GM19025 (cell line): ENCODE data around the gene MCOLN1.

Source experiments
- ATAC-seq: cut with Tn5 transposase; IDR thresholded peaks from one replicate; pipeline ENCODE4 v1.9.1; 2021; ENCODE audit warnings: mild to moderate bottlenecking, low read depth, moderate library complexity; ENCODE audit not compliant: unreplicated experiment

MCOLN1 gene

DNA sequence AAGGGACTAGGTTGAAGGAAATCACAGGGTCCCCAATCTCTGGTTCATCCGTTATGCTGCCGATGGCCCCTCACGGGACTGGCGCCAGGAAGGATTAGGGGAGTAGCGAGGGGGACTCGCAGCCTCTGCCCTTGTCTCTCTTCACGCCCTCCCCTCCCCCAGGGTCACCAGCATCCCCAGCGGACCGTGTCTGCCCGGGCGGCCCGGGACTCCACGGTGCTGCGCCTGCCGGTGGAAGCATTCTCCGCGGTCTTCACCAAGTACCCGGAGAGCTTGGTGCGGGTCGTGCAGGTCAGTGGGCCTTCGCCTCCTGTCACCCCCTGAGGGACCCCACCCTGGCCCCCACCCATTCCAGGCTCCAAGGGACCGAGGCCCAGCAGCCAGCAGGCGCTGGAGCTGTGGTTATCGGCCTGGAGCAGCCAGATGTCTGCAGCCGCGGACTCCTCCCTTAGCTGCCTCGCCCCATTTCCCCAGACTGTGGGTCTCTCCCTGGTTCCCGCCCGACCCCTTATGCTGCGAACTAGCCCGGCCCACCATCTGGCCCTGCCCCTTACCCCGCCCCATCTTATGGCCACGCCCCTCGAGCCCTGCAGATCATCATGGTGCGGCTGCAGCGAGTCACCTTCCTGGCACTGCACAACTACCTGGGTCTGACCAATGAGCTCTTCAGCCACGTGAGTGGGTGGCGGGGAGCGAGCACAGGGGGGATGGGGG, 18.5 kb downstream of the MCOLN1 start:
- no peak for ATAC-seq

DNA sequence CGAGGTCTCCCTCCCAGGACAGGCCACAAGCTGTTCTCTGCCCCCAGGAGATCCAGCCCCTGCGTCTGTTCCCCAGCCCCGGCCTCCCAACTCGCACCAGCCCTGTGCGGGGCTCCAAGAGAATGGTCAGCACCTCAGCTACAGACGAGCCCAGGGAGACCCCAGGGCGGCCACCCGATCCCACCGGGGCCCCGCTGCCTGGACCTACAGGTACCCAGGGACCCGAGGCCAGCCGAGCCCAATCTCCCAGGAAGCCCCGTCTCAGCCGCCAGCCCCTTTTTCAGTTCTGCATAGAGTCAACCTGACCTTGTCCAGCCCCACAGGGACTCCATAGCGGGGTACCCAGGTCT, 19.0 kb downstream of the MCOLN1 start:
- ATAC-seq, result no peak

DNA sequence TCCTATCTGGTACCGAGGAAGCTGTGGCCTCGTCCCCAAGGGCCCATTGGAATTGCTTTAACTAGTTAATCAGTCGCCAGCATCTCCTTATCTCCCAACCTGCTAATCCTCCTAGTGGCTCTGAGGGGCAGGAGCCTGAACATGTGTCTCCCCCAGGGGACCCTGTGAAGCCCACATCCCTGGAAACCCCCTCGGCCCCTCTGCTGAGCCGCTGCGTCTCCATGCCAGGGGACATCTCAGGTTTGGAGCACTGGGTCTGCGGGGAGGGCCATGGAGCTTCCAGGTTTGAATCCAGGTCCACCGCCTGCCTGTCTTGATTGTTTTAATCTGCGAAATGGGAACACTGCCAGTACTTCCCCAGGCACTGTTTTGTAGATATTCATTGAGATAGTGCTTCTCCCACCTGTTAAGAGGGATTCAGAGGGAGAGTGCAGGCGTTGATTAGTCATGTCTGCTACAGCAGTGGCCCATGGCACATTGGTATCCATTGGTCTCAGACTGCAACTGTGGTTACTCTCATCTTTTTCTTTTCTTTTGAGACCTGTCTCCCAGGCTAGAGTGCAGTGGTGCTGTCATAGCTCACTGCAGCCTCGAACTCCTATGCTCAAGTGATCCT, 19.5 kb downstream of the MCOLN1 start:
- ATAC-seq, result no peak

DNA sequence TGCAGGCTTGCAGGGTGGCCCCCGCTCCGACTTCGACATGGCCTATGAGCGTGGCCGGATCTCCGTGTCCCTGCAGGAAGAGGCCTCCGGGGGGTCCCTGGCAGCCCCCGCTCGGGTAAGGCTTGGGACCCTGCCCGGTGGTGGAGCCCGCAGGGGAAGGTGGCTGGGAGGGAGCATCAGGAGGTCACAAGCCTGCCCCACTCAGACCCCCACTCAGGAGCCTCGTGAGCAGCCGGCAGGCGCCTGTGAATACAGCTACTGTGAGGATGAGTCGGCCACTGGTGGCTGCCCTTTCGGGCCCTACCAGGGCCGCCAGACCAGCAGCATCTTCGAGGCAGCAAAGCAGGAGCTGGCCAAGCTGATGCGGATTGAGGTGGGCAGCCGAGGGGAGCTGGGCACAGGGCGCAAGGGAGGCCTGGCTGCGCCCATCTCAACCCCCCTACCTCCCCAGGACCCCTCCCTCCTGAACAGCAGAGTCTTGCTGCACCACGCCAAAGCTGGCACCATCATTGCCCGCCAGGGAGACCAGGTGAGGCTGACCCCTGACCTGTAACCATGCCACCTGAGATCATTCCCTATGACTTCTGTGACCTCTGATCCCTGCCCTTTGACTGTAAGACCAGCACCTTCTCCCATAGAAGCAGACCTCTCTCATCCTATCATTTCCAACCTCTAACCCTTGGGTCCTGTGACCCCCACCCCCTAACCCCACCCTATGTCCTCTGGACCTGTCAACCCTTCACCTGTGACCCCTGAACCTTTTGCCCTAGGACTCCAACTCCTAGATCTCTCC, 20.3 kb downstream of the MCOLN1 start:
- ATAC-seq, result no peak

DNA sequence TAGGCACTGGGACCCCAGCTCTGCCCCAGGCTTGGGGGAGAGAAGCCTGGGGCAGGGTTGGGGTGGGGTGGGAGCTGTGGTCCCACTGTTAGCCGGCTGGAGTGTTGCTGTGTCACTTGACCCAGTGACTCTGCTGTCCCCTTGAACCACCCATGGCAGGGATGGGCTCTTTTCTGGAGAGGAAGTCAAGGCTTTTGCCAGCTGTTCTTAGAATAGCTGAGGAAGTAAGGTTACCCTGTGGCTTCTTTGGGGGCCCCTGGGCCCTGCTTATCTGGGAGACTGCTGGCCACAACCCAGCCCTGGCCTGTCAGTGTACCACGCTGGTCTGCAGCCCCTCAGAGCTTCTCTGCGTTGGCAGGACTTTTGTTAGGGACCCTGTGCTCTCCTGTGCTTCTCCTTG, 22.2 kb downstream of the MCOLN1 start:
- ATAC-seq, result no peak

DNA sequence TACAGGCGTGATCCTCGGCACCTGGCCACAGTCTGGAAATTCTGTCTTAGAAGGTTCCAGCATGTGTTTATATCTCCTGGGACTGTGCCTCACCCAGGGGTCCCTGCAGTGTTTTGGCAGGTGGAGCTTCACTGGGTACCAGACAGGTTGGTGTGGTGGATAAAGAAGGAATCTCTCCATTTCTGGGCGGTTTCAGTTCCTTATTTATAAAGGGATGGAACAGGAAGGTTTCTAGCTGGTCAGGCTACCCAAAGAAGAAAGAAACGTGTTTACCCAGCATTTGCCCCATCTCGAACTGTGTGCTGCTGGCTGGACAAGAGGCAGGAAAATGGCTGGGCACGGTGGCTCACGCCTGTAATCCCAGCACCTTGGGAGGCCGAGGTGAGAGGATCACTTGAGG, 22.9 kb downstream of the MCOLN1 start:
- ATAC-seq, result no peak

DNA sequence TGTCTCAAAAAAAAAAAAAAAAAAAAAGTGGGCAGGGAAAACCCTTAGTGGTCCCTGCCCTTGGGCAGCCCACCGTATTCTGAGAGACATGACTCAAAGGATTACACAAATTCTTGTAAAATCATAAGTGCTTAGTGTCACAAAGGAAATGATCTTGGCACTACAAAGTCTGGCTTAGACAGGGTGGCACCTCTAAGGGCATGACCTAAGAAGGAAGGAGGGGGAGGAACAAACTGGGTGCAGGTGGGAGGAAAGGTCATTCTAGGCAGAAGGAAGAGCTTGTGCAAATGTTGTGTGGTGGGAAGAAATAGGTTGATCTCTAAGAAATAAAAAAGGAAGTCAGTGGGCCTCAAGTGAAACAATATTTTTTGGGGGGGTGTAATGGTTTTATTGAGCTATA, 23.5 kb downstream of the MCOLN1 start:
- ATAC-seq, result no peak

DNA sequence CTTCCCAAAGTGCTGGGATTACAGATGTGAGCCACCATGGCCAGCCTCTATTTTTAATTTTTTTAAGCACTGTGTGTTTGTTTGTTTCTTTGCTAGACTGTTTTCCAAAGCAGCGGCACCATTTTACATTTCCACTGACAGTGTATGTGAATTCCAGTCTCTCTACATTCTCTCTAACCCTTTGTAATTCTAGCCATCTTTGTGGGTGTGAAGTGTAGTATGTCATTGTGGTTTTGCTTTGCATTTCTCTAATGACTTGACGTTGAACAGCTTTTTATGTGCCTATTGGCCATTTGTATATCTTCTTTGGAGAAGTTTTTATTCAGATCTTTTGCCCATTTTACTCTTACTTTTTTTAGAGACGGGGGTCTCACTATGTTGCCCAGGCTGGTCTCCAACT, 24.7 kb downstream of the MCOLN1 start:
- no peak for ATAC-seq

DNA sequence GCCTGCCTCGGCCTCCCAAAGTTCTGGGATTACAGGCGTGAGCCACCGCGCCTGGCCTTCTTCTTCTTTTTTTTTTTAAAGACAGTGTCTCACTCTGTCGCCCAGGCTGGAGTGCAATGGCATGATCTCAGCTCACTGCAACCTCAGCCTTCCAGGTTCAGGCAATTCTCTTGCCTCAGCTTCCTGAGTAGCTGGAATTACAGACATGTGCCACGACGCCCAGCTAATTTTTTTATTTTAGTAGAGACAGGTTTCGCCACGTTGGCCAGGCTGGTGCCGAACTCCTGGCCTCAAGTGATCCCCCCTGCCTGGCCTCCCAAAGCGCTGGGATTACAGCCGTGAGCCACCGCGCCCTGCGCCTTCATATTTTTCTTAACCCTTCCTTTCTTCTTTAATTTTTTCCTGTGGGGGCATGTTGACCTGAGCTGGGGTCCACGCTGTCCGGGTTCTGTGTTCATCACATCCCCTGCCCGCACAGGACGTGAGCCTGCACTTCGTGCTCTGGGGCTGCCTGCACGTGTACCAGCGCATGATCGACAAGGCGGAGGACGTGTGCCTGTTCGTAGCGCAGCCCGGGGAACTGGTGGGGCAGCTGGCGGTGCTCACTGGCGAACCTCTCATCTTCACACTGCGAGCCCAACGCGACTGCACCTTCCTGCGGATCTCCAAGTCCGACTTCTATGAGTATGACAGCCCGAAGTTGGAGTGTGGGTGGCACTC, 27.2 kb downstream of the MCOLN1 start:
- no peak for ATAC-seq

DNA sequence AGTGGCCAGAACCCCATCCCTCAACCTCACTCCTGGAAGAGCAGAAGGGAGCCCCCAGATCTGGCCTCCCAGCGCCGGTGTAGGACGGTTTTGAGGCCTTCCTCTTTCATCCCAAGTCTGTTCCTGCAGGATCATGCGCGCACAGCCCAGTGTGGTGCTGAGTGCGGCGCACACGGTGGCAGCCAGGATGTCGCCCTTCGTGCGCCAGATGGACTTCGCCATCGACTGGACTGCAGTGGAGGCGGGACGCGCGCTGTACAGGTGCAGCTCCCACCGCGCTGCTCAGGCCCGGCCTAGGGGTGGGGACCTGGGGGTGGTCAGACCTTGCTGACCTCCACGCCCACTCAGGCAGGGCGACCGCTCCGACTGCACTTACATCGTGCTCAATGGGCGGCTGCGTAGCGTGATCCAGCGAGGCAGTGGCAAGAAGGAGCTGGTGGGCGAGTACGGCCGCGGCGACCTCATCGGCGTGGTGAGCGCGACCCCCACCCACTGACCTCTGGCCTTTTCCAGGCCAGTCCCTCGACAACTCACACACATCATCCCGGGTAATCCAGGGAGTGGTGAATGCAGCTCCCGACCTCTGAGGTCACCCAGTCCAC, 27.8 kb downstream of the MCOLN1 start:
- ATAC-seq, result no peak

DNA sequence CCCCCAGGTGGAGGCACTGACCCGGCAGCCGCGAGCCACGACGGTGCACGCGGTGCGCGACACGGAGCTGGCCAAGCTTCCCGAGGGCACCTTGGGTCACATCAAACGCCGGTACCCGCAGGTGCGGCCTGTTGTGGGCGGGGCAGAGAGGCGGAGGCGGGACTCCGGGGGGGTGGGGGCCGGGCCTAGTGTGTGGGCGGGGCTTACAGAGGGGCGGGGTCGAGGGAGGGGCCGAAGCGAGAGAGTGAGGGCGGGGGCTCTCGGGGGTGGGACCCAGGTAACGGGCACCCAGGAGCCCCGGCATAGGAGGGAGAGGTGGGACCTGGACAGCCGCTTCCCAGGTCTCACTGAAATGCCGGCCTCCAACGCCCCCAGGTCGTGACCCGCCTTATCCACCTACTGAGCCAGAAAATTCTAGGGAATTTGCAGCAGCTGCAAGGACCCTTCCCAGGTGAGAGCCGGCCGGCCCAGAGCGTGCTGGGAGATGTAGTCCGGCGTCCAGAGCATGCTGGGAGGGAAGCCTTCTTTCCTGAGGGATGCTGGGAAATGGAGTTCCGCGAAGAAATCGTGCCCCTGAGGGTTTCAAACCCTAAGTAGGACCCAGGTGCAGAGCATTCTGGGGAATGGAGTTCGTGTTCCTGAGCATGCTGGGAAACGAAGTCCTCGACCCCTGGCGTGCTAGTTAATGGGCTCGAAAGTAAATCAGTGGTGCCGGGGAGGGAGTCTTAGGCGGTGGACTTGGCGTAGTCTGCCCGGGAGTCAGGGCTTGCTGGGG, 28.8 kb downstream of the MCOLN1 start:
- ATAC-seq, result no peak

DNA sequence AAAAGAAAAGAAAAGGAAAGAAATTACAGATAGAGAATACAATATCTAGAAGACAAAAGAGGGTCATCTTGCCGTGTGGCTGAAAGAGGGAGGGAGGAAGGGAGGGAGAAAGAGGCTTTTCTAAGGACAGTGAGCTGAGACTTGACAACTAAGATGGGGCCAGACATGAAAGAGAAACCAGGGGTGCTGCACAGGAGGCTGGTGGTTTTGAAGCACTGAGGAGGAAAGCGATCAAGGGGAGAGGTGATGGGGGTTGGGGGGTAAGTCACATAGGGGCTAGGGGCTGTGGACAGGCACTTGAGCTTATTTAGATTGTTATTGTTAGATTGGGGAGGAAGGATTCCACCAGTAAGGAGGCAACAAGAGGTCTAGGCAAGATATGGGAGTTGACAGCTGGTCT, 30.4 kb downstream of the MCOLN1 start:
- ATAC-seq, result no peak

DNA sequence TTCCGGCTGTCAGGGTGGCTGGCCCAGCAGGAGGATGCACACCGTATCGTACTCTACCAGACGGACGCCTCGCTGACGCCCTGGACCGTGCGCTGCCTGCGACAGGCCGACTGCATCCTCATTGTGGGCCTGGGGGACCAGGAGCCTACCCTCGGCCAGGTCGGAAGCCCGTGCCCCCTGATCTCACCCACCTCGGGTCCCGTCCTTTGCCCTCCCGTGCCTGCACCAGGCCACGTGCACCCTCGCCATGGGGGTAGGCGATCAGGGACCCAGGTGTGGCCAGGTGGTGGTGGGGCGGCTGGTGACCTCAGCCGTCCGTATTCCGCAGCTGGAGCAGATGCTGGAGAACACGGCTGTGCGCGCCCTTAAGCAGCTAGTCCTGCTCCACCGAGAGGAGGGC, 32.1 kb downstream of the MCOLN1 start:
- no peak for ATAC-seq

DNA sequence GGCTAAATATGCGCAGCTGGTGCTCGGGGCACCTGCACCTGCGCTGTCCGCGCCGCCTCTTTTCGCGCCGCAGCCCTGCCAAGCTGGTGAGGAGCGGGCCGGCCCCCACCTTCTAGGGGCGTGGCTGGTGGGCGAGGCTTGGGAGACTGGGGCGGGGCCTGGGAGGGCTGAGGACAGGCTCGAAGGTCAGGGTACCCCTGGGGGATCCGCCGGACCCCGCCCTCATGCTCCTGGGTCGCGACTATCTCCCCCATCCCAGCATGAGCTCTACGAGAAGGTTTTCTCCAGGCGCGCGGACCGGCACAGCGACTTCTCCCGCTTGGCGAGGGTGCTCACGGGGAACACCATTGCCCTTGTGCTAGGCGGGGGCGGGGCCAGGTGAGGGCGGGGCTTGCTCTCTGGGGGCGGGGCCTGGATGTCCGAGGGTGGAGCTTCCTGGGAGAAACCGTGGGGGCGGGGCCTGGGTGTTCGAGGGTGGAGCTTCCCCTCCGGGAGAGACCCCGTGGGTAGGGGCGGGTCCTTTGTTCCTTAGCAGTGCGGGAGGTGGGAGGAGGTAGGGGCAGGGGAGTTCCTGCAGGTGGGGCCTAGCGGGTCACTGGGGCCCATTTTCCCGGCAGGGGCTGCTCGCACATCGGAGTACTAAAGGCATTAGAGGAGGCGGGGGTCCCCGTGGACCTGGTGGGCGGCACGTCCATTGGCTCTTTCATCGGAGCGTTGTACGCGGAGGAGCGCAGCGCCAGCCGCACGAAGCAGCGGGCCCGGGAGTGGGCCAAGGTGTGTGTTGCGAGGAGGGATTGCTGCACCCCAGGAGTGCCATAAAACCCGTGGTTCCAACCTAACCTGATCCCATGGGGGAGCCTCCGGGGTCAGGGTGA, 32.8 kb downstream of the MCOLN1 start:
- no peak for ATAC-seq

DNA sequence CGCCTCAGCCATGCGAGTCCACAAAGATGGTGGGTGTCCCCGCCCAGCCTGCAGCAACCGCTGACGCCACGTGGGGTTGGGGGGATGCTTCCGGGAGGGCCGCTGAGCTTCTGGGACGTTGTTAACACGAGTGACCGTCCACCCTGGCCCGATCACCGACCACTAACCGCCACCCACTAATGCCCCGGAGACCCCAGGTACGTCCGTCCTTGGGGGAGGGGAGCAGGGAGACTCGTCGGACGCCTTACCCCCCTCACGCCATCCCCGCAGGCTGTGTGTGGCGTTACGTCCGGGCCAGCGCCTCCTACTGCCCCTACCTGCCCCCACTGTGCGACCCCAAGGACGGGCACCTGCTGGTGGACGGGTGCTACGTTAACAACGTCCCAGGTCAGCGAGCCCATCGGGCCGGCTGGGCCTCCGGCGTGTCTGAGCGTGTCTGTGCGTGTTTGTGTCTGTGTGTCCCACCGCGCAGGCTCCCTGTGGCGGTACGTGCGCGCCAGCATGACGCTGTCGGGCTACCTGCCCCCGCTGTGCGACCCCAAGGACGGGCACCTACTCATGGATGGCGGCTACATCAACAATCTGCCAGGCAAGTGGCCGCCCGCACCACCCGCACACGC, 34.4 kb downstream of the MCOLN1 start:
- no peak for ATAC-seq

DNA sequence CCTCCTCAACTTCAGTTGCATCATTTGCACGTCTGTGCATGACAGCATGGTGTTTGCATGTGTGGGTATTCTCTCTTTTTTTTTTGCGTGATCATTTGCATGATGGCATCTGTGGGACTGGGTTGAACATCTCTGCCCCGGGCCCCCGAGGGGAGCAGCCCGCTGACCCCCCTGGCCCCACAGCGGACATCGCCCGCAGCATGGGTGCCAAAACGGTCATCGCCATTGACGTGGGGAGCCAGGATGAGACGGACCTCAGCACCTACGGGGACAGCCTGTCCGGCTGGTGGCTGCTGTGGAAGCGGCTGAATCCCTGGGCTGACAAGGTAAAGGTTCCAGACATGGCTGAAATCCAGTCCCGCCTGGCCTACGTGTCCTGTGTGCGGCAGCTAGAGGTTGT, 36.2 kb downstream of the MCOLN1 start:
- no peak for ATAC-seq

DNA sequence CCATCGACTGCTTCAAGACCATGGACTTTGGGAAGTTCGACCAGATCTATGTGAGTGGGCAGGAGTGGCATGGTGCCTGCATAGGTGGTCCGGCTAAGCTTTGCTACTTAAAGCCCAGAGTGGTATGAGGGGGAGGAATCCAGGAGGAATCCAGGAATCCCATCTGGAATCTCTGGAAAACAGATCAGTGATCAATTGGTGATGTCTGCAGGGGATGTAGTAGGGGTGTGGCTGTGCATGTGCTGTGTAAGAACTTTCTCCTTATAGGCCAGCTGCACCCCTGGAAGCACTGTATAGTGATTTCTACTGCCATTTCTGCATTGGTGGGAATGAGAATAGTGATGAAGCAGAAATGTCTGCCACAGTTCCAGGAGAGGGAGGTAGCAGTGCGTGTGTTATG, 36.7 kb downstream of the MCOLN1 start:
- no peak for ATAC-seq

DNA sequence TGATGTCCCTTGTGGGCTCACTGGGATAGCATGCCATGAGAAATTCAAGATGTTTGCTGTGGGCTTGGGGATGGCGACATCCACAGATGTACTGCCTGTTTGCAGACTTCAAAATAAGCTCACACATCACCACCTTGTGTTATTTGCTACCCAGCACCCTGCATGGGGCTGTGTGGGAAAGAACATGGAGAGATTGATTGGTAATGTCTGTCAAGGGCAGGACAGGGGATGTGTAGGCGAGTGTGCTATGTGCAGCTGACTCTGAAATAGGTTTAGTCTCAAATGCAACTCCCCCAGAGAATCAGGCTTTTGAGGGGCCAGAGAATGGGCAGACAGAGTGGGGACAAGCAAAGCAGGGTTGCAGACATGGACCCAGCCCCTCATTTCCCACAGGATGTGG, 37.8 kb downstream of the MCOLN1 start:
- no peak for ATAC-seq

DNA sequence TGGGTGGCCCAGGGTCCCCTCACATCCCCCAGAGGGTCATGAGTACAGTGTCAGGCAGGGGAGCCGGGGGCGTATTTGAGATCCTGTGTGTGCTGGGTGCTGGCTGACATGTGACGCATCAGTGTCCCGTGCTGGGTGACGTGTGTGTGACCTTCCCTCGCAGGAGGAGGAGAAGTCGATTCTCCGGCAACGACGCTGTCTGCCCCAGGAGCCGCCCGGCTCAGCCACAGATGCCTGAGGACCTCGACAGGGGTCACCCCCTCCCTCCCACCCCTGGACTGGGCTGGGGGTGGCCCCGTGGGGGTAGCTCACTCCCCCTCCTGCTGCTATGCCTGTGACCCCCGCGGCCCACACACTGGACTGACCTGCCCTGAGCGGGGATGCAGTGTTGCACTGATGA, 38.9 kb downstream of the MCOLN1 start:
- no peak for ATAC-seq
